Measurements from ENCODE around the gene VIPR2.

GRCh38 chr7:159118623-159119022, 26.0 kb downstream of the VIPR2 start:
- TF ChIP-seq PATZ1 (CRISPR knock-in tag; IDR thresholded peaks at IDR 0.05; ENCODE audit: borderline replicate concordance) (no peak), ZFP30 (CRISPR knock-in tag; IDR thresholded peaks at IDR 0.05) (no peak), ZNF70 (CRISPR knock-in tag; IDR thresholded peaks at IDR 0.05) (no peak), POU6F1 (CRISPR knock-in tag; IDR thresholded peaks at IDR 0.05; ENCODE audit: borderline replicate concordance, low read depth) (no peak), BACH2 (CRISPR knock-in tag; IDR thresholded peaks at IDR 0.05; ENCODE audit: borderline replicate concordance) (no peak), ARNTL (CRISPR knock-in tag; IDR thresholded peaks at IDR 0.05; ENCODE audit: borderline replicate concordance, low read depth) (no peak), OSR1 (CRISPR knock-in tag; IDR thresholded peaks at IDR 0.05) (no peak), SNAI2 (CRISPR knock-in tag; IDR thresholded peaks at IDR 0.05) (no peak), ESRRG (CRISPR knock-in tag; IDR thresholded peaks at IDR 0.05) (no peak), RARB (CRISPR knock-in tag; IDR thresholded peaks at IDR 0.05) (no peak)
